ENCODE results near the gene SLC25A12. TPM values are rescaled to one million over a fixed set of nuclear protein-coding genes. Genes with fewer than 3 reads are reported as not detected.
"Not testable (repeated sequence)": the region's sequence is repeated elsewhere in the genome, so short reads cannot be mapped to it uniquely, and the experiment has no call there.

SLC25A12 gene
- polyA plus RNA-seq, 3 donors, result 24.3 to 27.6 (median 26.4) TPM

DNA sequence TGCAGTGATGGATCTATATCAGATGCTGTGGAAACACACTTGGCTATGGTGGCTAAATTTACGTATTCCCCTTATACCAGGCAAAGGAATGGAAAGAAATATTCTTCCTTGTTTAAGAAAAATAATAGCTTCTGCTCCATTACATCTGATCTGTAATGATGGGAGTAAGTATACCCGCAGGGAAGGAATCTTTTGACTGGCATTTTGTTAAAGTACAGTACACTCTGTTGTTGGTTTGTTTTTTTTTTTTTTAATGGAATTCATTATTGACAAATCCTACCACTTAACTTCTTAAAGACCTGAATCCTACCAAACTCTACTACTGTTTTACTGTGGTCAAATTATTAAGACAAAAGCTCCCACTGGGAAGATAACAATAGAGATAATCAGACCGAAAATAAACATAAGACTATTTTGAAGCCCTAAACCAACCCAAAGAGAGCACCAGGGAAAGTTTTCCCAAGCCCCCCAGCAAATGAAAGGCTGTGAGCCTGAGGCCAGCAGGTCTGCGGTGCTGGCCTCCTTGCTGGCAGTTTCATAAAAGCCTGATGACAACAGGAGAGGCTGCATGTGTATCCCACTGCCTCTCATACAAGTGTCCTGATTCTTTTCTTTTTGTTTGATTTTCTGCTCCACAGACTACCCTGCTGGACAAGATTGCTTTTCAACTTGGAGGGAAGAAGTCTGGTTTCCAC, 101.0 kb downstream of the SLC25A12 start:
- DNase-seq (ENCODE audit: low read depth in 3 of 3, low spot score in 2 of 3), result no peak

DNA sequence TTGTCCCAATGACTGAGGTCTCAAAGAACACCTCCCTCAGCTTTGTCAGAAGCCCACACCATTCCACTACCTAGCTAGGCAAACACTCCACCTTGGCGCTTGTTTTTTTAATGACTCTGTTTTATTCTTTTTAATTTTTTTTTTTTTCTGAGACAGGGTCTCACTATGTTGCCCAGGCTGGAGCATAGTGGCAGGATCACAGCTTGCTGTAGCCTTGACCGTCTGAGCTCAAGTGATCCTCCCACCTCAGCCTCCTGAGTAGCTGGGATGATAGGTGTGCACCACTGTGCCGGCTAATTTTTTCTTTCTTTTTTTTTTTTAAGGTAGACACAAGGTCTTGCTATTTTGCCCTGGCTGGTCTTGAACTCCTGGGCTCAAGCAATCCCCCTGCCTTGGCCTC, 101.9 kb downstream of the SLC25A12 start:
- no peak for DNase-seq (ENCODE audit: low read depth in 3 of 3, low spot score in 2 of 3)

- no peak for DNase-seq (ENCODE audit: low read depth in 3 of 3, low spot score in 2 of 3)
These were observed 102.7 kb downstream of the SLC25A12 start for GRCh38 chr2:171791361-171791760.

- DNase-seq (ENCODE audit: low read depth in 3 of 3, low spot score in 2 of 3), result no peak
These were observed 104.1 kb downstream of the SLC25A12 start for GRCh38 chr2:171789956-171790355.

DNA sequence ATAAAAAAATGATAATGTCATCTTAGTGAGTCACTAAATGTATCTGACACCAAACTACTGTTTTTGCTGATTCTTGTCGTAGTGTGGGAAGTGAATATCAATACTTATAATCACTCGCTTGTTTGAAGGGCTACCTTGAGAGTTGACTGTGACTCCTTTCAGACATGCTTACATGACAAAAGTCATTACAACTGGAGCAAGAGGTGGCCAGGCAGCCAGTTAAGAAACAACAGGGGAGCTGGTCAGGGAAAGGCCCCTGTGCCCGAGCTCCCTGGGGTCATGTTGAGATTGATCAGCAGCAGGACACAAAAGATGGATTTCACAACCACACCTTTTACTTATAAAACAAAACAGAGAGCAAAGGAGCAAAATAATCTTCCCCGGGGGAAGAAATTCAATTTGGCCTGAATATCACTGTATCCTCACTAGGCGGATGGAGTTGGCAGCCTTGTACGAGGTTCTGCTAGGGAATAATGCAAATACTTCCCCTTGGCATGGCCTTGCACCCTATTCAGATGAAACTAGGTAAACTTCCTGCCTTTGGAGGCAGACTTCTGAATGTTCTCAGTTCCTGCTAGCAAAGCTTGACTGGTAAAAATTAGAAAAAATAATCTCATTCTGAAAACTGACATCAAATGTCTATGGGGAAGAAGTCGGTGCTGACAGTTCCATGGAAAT, 105.6 kb downstream of the SLC25A12 start:
- no peak for DNase-seq (ENCODE audit: low read depth in 3 of 3, low spot score in 2 of 3)

DNA sequence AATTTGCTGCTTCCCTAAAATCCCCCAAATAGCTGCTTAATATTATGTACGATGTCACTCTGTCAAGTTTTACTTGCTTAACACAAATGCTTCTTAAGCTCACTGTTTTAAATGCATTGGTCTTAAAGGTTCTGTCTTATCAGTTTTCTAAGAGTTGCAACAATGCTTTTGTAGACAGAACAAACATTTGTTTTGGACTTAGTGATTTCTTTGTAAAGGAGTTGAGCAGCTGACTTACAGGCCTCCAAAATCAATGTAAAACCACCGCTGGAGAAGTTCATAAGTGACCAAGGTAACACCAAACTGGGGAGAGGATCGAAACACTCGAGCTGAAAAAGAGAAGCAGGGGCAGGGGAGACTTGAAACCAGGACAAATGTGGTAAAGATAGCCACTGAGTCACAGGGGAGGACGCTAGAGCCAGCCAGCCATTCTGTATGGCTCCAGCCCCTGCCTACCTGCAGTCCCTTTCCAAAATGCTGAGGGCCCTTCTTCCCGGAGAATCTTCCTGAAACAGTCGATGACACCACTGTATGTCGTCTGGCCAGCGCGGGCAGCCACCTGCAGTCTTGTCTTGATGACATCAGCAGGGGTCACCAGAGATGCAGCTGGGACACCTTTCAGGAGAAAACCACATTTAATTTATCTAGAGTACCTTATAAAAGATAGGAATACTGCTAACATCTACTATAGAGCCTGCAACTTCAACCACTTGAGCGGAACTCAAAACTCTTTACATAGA, 106.5 kb downstream of the SLC25A12 start:
- DNase-seq (ENCODE audit: low read depth in 3 of 3, low spot score in 2 of 3), result no peak

GRCh38 chr2:171785450-171785849, 108.6 kb downstream of the SLC25A12 start:
- DNase-seq (ENCODE audit: low read depth in 3 of 3, low spot score in 2 of 3), result no peak

DNA sequence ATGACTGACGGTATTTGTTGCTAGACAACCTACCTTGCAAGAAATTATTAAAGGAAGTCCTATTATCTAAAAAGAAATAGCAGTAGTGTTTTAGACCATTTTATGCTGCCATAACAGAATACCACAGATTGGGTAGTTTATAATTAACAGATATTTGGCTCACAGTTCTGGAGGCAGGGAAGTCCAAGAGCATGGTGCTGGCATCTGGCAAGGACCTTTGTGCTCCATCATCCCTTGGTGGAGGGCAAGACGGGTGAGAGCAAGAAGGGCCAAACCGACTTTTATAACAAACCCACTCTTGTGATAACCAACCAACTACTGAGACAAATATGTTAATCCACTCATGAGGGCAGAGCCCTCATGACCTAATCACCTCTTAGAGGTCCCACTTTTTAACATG, 115.5 kb downstream of the SLC25A12 start:
- DNase-seq (ENCODE audit: low read depth in 3 of 3, low spot score in 2 of 3), result no peak

GRCh38 chr2:171774581-171774980, 119.5 kb downstream of the SLC25A12 start:
- not testable (repeated sequence) for DNase-seq (ENCODE audit: low read depth in 3 of 3, low spot score in 2 of 3)

DNA sequence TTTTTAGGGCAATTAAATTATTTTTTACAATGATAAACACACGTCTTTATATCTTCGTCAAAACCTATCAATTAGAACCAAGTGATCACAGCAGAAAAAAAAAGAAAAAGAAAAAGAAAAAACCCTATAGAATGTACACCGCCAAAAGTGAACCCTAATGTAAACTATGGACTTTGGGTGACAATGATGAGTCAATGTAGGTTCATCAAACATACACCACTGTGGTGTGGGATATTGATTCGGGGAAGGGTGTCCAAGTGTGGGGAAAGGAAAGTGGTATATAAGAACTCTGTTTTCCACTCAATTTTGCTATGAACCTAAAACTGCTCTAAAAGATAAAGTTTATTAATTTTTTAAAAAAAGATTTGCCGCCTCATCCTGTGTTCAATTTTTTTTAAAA, 121.7 kb downstream of the SLC25A12 start:
- DNase-seq (ENCODE audit: low read depth in 3 of 3, low spot score in 2 of 3), result no peak

- no peak for DNase-seq (ENCODE audit: low read depth in 3 of 3, low spot score in 2 of 3)
These were observed 122.6 kb downstream of the SLC25A12 start for GRCh38 chr2:171771463-171771862.

- no peak for DNase-seq (ENCODE audit: low read depth in 3 of 3, low spot score in 2 of 3)
These were observed 130.4 kb downstream of the SLC25A12 start for GRCh38 chr2:171763602-171764001.

GRCh38 chr2:171762879-171763573, 131.0 kb downstream of the SLC25A12 start:
- DNase-seq (ENCODE audit: low read depth in 3 of 3, low spot score in 2 of 3), result no peak

GRCh38 chr2:171761176-171761575, 132.9 kb downstream of the SLC25A12 start:
- not testable (repeated sequence) for DNase-seq (ENCODE audit: low read depth in 3 of 3, low spot score in 2 of 3)

DNA sequence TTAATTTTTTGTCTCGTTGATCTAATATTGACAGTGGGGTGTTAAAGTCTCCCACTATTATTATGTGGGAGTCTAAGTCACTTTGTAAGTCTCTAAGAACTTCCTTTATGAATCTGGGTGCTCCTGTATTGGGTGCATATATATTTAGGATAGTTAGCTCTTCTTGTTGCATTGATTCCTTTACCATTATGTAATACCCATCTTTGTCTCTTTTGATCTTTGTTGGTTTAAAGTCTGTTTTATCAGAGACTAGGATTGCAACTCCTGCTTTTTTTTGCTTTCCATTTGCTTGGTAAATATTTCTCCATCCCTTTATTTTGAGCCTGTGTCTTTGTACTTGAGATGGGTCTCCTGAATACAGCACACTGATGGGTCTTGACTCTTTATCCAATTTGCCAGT, 135.3 kb downstream of the SLC25A12 start:
- not testable (repeated sequence) for DNase-seq (ENCODE audit: low read depth in 3 of 3, low spot score in 2 of 3)

- no peak for DNase-seq (ENCODE audit: low read depth in 3 of 3, low spot score in 2 of 3)
These were observed 139.6 kb downstream of the SLC25A12 start for GRCh38 chr2:171754254-171754939.

DNA sequence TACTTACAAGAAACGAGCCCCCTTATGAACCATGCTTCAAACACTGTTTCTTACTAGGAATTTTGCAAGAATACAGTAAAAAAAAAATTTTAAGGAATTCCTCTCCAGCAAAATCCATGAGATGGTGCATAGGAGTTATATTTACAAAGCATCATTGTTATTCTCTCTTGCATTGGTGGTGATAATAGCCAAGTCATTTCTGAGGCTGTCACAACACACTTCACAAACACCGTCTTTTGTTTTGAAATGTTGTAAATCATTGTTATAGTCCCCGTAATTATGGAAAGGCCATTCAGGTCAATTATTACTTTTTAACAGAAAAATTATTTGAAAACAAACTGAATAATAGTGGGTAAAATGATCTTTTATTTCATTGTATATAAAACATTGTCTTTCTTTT, 146.7 kb downstream of the SLC25A12 start:
- no peak for DNase-seq (ENCODE audit: low read depth in 3 of 3, low spot score in 2 of 3)

DNA sequence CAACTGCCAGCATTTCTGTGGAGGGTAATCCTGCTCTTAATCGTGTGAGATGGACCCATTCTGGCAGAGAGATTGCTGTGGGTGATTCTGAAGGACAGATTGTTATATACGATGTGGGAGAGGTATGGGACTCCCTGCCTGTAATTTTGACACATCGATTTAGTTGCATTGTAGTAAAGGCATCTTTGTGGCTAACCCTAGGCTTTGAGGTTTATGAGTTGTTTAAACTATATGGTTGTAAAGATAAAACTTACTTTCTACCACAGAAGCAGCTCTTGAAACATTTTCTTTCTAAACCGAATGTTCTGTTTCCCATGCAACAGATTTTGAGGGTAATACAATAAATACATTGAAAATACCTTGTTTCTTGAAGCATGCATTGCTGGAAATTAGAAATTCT, 148.2 kb downstream of the SLC25A12 start:
- no peak for DNase-seq (ENCODE audit: low read depth in 3 of 3, low spot score in 2 of 3)

DNA sequence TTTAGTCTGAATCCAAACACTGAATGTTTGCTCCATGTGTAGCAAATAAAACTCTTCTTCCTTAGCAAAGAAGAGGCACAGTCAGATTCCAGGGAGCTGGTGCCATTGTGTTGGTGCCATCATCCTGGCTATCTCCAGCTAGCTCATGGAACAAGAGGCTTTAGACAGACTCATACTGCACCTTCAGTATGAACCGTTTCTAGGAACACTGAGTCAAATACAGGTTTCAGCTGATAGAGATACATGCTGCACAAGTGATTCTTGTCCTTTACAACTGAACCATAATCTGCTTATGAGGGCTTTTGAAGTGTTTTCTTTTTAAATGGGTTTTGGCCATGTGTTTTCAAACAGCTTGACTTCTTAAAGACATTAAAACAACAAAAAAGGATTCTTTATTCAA, 148.9 kb downstream of the SLC25A12 start:
- no peak for DNase-seq (ENCODE audit: low read depth in 3 of 3, low spot score in 2 of 3)

DNA sequence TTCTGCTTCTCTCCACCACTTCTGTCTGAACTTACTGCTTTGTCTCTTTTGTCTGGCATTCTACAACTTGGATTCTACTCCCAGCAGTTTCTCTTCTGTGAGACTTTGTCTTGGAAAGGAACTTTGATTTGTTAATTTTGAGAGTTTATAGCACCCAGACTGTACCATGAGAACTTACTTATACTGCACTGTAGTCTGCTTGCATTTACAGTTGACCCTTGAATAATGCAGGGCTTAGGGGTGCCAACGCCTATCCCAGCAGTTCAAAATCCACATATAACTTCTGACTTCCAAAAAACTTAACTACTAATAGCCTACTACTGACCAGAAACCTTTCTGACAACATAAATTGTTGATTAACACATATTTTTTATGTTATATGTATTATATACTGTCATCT, 151.3 kb downstream of the SLC25A12 start:
- no peak for DNase-seq (ENCODE audit: low read depth in 3 of 3, low spot score in 2 of 3)

GRCh38 chr2:171741189-171741588, 152.9 kb downstream of the SLC25A12 start:
- DNase-seq (ENCODE audit: low read depth in 3 of 3, low spot score in 2 of 3), result no peak
